GM18909 (cell line): Measurements from ENCODE around the gene KCP.

Experiments used
- ATAC-seq: cut with Tn5 transposase; IDR thresholded peaks from one replicate; pipeline ENCODE4 v1.9.1; 2021; ENCODE audit warnings: mild to moderate bottlenecking; ENCODE audit not compliant: unreplicated experiment, poor library complexity

The KCP gene

GRCh38 chr7:128908750-128909624 lies 1.5 kb downstream of the KCP start:
- ATAC-seq: no peak

- ATAC-seq: no peak
Measured at GRCh38 chr7:128906766-128907559, 3.5 kb downstream of the KCP start.

GRCh38 chr7:128906001-128906765 lies 4.3 kb downstream of the KCP start:
- ATAC-seq: no peak

GRCh38 chr7:128904381-128905197 lies 5.9 kb downstream of the KCP start:
- ATAC-seq: no peak

GRCh38 chr7:128903621-128904361 lies 6.7 kb downstream of the KCP start:
- no peak for ATAC-seq

- ATAC-seq: no peak
Measured at GRCh38 chr7:128902761-128903585, 7.5 kb downstream of the KCP start.

- ATAC-seq: no peak
Measured at GRCh38 chr7:128900237-128900636, 10.3 kb downstream of the KCP start.

- ATAC-seq: no peak
Measured at GRCh38 chr7:128899392-128899791, 11.1 kb downstream of the KCP start.

GRCh38 chr7:128895320-128895719 lies 15.2 kb downstream of the KCP start:
- ATAC-seq: no peak

- ATAC-seq: no peak
Measured at GRCh38 chr7:128894101-128894440, 16.4 kb downstream of the KCP start.

GRCh38 chr7:128893251-128894100 lies 17.0 kb downstream of the KCP start:
- no peak for ATAC-seq

GRCh38 chr7:128892521-128893250 lies 17.8 kb downstream of the KCP start:
- ATAC-seq: no peak

GRCh38 chr7:128891942-128892269 lies 18.6 kb downstream of the KCP start:
- ATAC-seq: no peak

- no peak for ATAC-seq
Measured at GRCh38 chr7:128891110-128891941, 19.2 kb downstream of the KCP start.

- no peak for ATAC-seq
Measured at GRCh38 chr7:128890306-128891109, 20.0 kb downstream of the KCP start.
